Hepatocyte (in vitro differentiated cells): ENCODE data around the gene NOTUM.

Source experiments
- EZH2 ChIP-seq: fragments of 200-600 bp; sonication (generic); IDR thresholded peaks from 2 replicates; pipeline ENCODE4 v1.6.1; 2016; ENCODE audit warnings: antibody characterized with exemption, mild to moderate bottlenecking, borderline replicate concordance
- EZH2phosphoT487 ChIP-seq: fragments of 200-600 bp; sonication (generic); IDR thresholded peaks from one replicate; pipeline ENCODE4 v1.6.1; 2018; ENCODE audit warnings: antibody characterized with exemption, mild to moderate bottlenecking, low read depth, moderate library complexity; ENCODE audit not compliant: unreplicated experiment, severe bottlenecking
- TF ChIP-seq, protein P1 (sequence below): fragments of 200-600 bp; sonication (generic); IDR thresholded peaks from 2 replicates; pipeline ENCODE4 v1.5.1; 2016; ENCODE audit warnings: antibody characterized with exemption, mild to moderate bottlenecking; ENCODE audit not compliant: poor library complexity

- TF ChIP-seq, protein P1, sequence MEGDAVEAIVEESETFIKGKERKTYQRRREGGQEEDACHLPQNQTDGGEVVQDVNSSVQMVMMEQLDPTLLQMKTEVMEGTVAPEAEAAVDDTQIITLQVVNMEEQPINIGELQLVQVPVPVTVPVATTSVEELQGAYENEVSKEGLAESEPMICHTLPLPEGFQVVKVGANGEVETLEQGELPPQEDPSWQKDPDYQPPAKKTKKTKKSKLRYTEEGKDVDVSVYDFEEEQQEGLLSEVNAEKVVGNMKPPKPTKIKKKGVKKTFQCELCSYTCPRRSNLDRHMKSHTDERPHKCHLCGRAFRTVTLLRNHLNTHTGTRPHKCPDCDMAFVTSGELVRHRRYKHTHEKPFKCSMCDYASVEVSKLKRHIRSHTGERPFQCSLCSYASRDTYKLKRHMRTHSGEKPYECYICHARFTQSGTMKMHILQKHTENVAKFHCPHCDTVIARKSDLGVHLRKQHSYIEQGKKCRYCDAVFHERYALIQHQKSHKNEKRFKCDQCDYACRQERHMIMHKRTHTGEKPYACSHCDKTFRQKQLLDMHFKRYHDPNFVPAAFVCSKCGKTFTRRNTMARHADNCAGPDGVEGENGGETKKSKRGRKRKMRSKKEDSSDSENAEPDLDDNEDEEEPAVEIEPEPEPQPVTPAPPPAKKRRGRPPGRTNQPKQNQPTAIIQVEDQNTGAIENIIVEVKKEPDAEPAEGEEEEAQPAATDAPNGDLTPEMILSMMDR, result no peak
- TF ChIP-seq EZH2 (no peak), EZH2phosphoT487 (no peak)
Measured at GRCh38 chr17:82007495-82008257, 46.7 kb upstream of the NOTUM start.
